Gastrocnemius medialis (tissue), 4 donors: ENCODE data around the gene SYP. TPM values are rescaled to one million over a fixed set of nuclear protein-coding genes. Genes with fewer than 3 reads are reported as not detected.
"Not testable (repeated sequence)": the region's sequence is repeated elsewhere in the genome, so short reads cannot be mapped to it uniquely, and the experiment has no call there.

Source experiments
- ATAC-seq, 2 donors: fragments of 150-250 bp; one replicate each; pipeline ENCODE4 v1.9.1; 2016
- DNase-seq, 2 donors: peaks; one replicate each; pipeline ENCODE4 v3.0.0-alpha.2; 2019
- H3K27ac ChIP-seq, 4 donors: fragments of 200-600 bp; sonication (generic); 1 replicate in 1 of 4; 2 replicates in 3 of 4; pipeline ENCODE4 v1.5.1; 2016 to 2018; ENCODE audit warnings: mild to moderate bottlenecking in 2 of 4, moderate library complexity in 1 of 4
- H3K27me3 ChIP-seq, 3 donors: fragments of 200-600 bp; sonication (generic) in 2 of 3; 1 replicate in 1 of 3; 2 replicates in 2 of 3; pipeline versions ENCODE4 v1.5.1 to v1.6.0; 2016 to 2019; ENCODE audit warnings: mild to moderate bottlenecking in 1 of 3, moderate library complexity in 1 of 3
- H3K36me3 ChIP-seq, 2 donors: fragments of 200-600 bp; sonication (generic) in 1 of 2; one replicate each; pipeline ENCODE4 v1.5.1; 2017 to 2018
- H3K4me1 ChIP-seq, 2 donors: fragments of 200-600 bp; sonication (generic) in 1 of 2; one replicate each; pipeline ENCODE4 v1.5.1; 2016 to 2017; ENCODE audit warnings: mild to moderate bottlenecking in 2 of 2
- H3K4me3 ChIP-seq, 4 donors: fragments of 200-600 bp; sonication (generic) in 3 of 4; 1 replicate in 1 of 4; 2 replicates in 3 of 4; pipeline ENCODE4 v1.5.1; 2016 to 2019; ENCODE audit warnings: mild to moderate bottlenecking in 2 of 4
- H3K9me3 ChIP-seq, 3 donors: fragments of 200-600 bp; sonication (generic) in 2 of 3; 1 replicate in 1 of 3; 2 replicates in 2 of 3; pipeline ENCODE4 v1.5.1; 2016 to 2019
- POLR2A ChIP-seq, 2 donors: fragments of 450-650 bp; IDR thresholded peaks; one replicate each; pipeline ENCODE4 v1.6.1; 2017; ENCODE audit warnings: antibody characterized with exemption in 2 of 2, mild to moderate bottlenecking in 2 of 2, moderate library complexity in 2 of 2
- in situ Hi-C, 4 donors: fragments of 200-750 bp; cut with MboI; loops; one replicate each; pipeline versions ENCODE4 v1.15.0 to v1.8.0; 2017; ENCODE audit warnings: low sequenced_read_pairs in 4 of 4
- intact Hi-C: fragments of 100-400 bp; cut with DNase I; formaldehyde crosslinking; loops from one replicate; pipeline ENCODE4 v1.15.1; 2023; ENCODE audit warnings: low total_unique reads
- total RNA-seq, 4 donors: library from RNA; depleted of rRNA; stranded (reverse); fragments of >200 nt; gene quantifications; one replicate each; pipeline versions ENCODE4 v1.1.0 to v1.2.3, GENCODE V29; 2016
- TF ChIP-seq, protein P1 (sequence below), 5 experiments: fragments of 450-650 bp in 3 of 5; fragments of 200-600 bp in 2 of 5; sonication (generic) in 2 of 5; IDR thresholded peaks in 4 of 5; conservative IDR thresholded peaks in 1 of 5; 1 replicate in 4 of 5; 2 replicates in 1 of 5; pipeline ENCODE4 v1.5.1; 2016 to 2019; ENCODE audit warnings: antibody characterized with exemption in 5 of 5, mild to moderate bottlenecking in 3 of 5, moderate library complexity in 3 of 5

The SYP gene
- total RNA-seq, 4 donors from 2014 or later = 0.15 to 3.9 (median 0.40) TPM

- no peak for DNase-seq
- no peak for TF ChIP-seq POLR2A (IDR thresholded peaks at IDR 0.05)
- TF ChIP-seq, protein P1, sequence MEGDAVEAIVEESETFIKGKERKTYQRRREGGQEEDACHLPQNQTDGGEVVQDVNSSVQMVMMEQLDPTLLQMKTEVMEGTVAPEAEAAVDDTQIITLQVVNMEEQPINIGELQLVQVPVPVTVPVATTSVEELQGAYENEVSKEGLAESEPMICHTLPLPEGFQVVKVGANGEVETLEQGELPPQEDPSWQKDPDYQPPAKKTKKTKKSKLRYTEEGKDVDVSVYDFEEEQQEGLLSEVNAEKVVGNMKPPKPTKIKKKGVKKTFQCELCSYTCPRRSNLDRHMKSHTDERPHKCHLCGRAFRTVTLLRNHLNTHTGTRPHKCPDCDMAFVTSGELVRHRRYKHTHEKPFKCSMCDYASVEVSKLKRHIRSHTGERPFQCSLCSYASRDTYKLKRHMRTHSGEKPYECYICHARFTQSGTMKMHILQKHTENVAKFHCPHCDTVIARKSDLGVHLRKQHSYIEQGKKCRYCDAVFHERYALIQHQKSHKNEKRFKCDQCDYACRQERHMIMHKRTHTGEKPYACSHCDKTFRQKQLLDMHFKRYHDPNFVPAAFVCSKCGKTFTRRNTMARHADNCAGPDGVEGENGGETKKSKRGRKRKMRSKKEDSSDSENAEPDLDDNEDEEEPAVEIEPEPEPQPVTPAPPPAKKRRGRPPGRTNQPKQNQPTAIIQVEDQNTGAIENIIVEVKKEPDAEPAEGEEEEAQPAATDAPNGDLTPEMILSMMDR (IDR thresholded peaks at IDR 0.05 in 4 of 5, conservative IDR thresholded peaks at IDR 0.05 in 1 of 5) = no peak
- H3K36me3 ChIP-seq = no peaks in the 10 kb centered on the region
- H3K4me1 ChIP-seq = no peaks in the 10 kb centered on the region
- ATAC-seq = no peak
- H3K27ac ChIP-seq = no peak overlapping the region
- no peak overlapping the region for H3K4me3 ChIP-seq
- intact Hi-C loops (loop anchor here (2.0 kb wide), 1 partner anchor 65 kb away; no protein-coding TSS in a partner anchor), in situ Hi-C loops (no loop called here)
- H3K9me3 ChIP-seq = no peaks in the 10 kb centered on the region
- H3K27me3 ChIP-seq = no peaks in the 10 kb centered on the region
These were observed 52.1 kb downstream of the SYP start for GRCh38 chrX:49147936-49148335.

DNA sequence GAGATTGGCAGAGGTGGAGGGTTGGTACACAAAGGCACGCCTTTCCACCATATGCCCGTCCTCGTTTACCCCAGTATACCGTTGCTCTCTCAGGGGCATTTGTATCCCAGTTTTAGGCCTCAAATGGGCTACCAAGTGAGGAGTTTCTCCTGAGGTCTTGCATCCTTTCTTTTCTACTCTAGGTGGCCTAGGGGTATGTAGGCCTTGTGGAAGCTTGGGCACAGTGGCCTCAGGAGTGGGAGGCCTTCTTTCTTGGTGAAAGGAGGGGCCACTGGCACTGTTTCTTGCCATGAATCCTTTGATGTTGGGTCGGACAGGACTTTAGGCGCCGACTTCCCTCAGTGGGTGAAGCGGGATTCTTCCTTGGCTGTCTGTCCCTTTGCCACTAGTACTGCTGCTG lies 52.7 kb downstream of the SYP start:
- Histone ChIP-seq H3K27me3 (no peaks in the 10 kb centered on the region), H3K27ac (no peak overlapping the region), H3K4me1 (no peaks in the 10 kb centered on the region), H3K36me3 (no peaks in the 10 kb centered on the region), H3K9me3 (no peaks in the 10 kb centered on the region), H3K4me3 (no peak overlapping the region)
- no peak for ATAC-seq
- in situ Hi-C loops = no loop called here
- TF ChIP-seq POLR2A (IDR thresholded peaks at IDR 0.05) = no peak
- TF ChIP-seq, protein P1 (IDR thresholded peaks at IDR 0.05 in 4 of 5, conservative IDR thresholded peaks at IDR 0.05 in 1 of 5) = no peak
- no peak for DNase-seq
- intact Hi-C loops = no loop called here

DNA sequence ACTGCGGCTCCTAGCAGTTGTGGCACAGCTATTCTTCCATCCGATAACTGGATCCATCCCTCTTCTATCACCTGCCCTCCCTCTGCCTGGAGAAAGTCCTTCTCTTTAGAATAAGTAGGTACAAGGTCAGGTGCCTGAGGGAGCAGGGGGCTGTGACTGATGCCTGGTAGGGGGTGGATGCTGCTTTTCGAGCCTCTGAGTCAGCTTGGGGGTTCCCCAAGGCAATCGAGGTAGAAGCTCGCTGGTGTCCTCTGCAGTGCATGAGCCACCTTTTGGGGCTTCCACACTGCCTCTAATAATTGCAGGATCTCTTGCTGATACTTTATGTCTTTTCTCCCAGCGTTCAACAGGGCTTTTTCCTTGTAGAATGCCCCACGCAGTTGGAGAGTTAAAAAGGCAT lies 56.8 kb downstream of the SYP start:
- H3K4me1 ChIP-seq, H3K27me3 ChIP-seq, H3K36me3 ChIP-seq, ATAC-seq, H3K4me3 ChIP-seq, DNase-seq, H3K27ac ChIP-seq, H3K9me3 ChIP-seq, intact Hi-C loops, in situ Hi-C loops: not testable (repeated sequence)

- H3K36me3 ChIP-seq, H3K9me3 ChIP-seq, H3K27ac ChIP-seq, H3K27me3 ChIP-seq, ATAC-seq, in situ Hi-C loops, DNase-seq, intact Hi-C loops, H3K4me1 ChIP-seq, H3K4me3 ChIP-seq: not testable (repeated sequence)
- TF ChIP-seq, protein P1 (IDR thresholded peaks at IDR 0.05 in 4 of 5, conservative IDR thresholded peaks at IDR 0.05 in 1 of 5) = peak; percentile 25 to 54 (median 28)
These were observed 57.7 kb downstream of the SYP start for GRCh38 chrX:49142264-49142663.

GRCh38 chrX:49139713-49140112 lies 60.3 kb downstream of the SYP start:
- Histone ChIP-seq H3K27me3 (no peaks in the 10 kb centered on the region), H3K27ac (no peak overlapping the region), H3K36me3 (no peaks in the 10 kb centered on the region), H3K4me1 (no peaks in the 10 kb centered on the region), H3K4me3 (no peak overlapping the region), H3K9me3 (no peaks in the 10 kb centered on the region)
- DNase-seq (no peak), ATAC-seq (no peak)
- in situ Hi-C loops = no loop called here
- intact Hi-C loops = no loop called here
- no peak for TF ChIP-seq POLR2A (IDR thresholded peaks at IDR 0.05)
- TF ChIP-seq, protein P1 (IDR thresholded peaks at IDR 0.05 in 4 of 5, conservative IDR thresholded peaks at IDR 0.05 in 1 of 5) = no peak

Other genes starting within 250 kb of the SYP start
- gene OTUD5, start 242.6 kb downstream of the SYP start, total RNA-seq = 10 to 100 TPM; 22.2 to 32.2 (median 28.5) TPM
- 1 to 10 TPM in 1 of 4 donors, under 1 TPM in 3; 0.09 to 1.2 (median 0.77) TPM for gene KCND1, start 228.3 kb downstream of the SYP start, total RNA-seq
- gene GRIPAP1, start 197.9 kb downstream of the SYP start, total RNA-seq = 10 to 100 TPM in 2 of 4 donors, 1 to 10 TPM in 2; 8.6 to 19.3 (median 10.1) TPM
- gene TFE3, start 156.8 kb downstream of the SYP start, total RNA-seq = 10 to 100 TPM; 29.3 to 44.5 (median 34.7) TPM
- gene CCDC120, start 141.2 kb downstream of the SYP start, total RNA-seq = under 1 TPM; 0.07 to 0.55 (median 0.40) TPM
- 1 to 10 TPM; 4.5 to 6.6 (median 4.7) TPM for gene PRAF2, start 126.2 kb downstream of the SYP start, total RNA-seq
- 100 to 1,000 TPM in 3 of 4 donors, 10 to 100 TPM in 1; 98.2 to 125 (median 105) TPM for gene WDR45, start 120.3 kb downstream of the SYP start, total RNA-seq
- 10 to 100 TPM; 35.2 to 41.3 (median 38.9) TPM for gene GPKOW, start 76.5 kb downstream of the SYP start, total RNA-seq
- 1 to 10 TPM; 2.7 to 7.3 (median 5.3) TPM for gene MAGIX, start 37.4 kb downstream of the SYP start, total RNA-seq
- 10 to 100 TPM; 12.8 to 53.5 (median 32.5) TPM for gene PLP2, start 28.3 kb downstream of the SYP start, total RNA-seq
- gene PRICKLE3, start 13.8 kb downstream of the SYP start, total RNA-seq = 10 to 100 TPM in 3 of 4 donors, 1 to 10 TPM in 1; 9.1 to 33.1 (median 21.3) TPM
- not detected for gene CACNA1F, start 33.1 kb upstream of the SYP start, total RNA-seq
- 10 to 100 TPM; 11.1 to 22.0 (median 17.0) TPM for gene CCDC22, start 35.3 kb upstream of the SYP start, total RNA-seq
- gene FOXP3, start 64.5 kb upstream of the SYP start, total RNA-seq = not detected
- 10 to 100 TPM; 24.0 to 49.6 (median 34.2) TPM for gene PPP1R3F, start 69.6 kb upstream of the SYP start, total RNA-seq
- not detected for gene GAGE10, start 103.5 kb upstream of the SYP start, total RNA-seq
- not detected for gene GAGE12J, start 121.8 kb upstream of the SYP start, total RNA-seq
- gene GAGE13, start 131.4 kb upstream of the SYP start, total RNA-seq = not detected